Activated CD8-positive, alpha-beta memory T cell treated with anti-CD3 and anti-CD28 coated beads, Interleukin-2, amount 10 ng/mL, durations not matched to agents 7 days and 5 days (primary cell): ENCODE results near the gene CRACR2B. TPM values are rescaled to one million over a fixed set of nuclear protein-coding genes. Genes with fewer than 3 reads are reported as not detected.

Source experiments
- ATAC-seq: fragments of 150-1000 bp; cut with Tn5 transposase; one replicate; pipeline ENCODE4 v1.10.0; 2021; ENCODE audit warnings: moderate library complexity
- CTCF ChIA-PET: fragments of 350-600 bp; sonication (Branson Sonifier 250); formaldehyde crosslinking; loops from one replicate; lab custom pipeline; 2021; ENCODE audit warnings: antibody characterized with exemption; lab: Charles Lee
- DNase-seq: peaks from one replicate; pipeline ENCODE4 v3.0.0-alpha.2; 2020
- H3K27ac Mint-ChIP-seq: one replicate; pipeline ENCODE4 v1.8.0; 2021; ENCODE audit warnings: mild to moderate bottlenecking, mixed read lengths
- H3K27me3 Mint-ChIP-seq: one replicate; pipeline ENCODE4 v1.8.0; 2021; ENCODE audit warnings: mixed read lengths
- H3K36me3 Mint-ChIP-seq: one replicate; pipeline ENCODE4 v1.8.0; 2021; ENCODE audit warnings: mild to moderate bottlenecking, mixed read lengths
- H3K4me1 Mint-ChIP-seq: one replicate; pipeline ENCODE4 v1.8.0; 2021; ENCODE audit warnings: mixed read lengths
- H3K4me3 Mint-ChIP-seq: one replicate; pipeline ENCODE4 v1.8.0; 2021; ENCODE audit warnings: mild to moderate bottlenecking, moderate library complexity, mixed read lengths
- H3K9me3 Mint-ChIP-seq: one replicate; pipeline ENCODE4 v1.8.0; 2022; ENCODE audit warnings: low read depth, mixed read lengths
- total RNA-seq, 2 experiments: library from RNA; stranded (reverse); gene quantifications; one replicate each; pipeline ENCODE4 v1.2.3, GENCODE V29; 2021

The CRACR2B gene
- total RNA-seq, 2 experiments from 2014 or later: 11.3 to 14.1 TPM

GRCh38 chr11:798093-798713 is 29.5 kb upstream of the CRACR2B start, which contains the start of gene SLC25A22:
TSS of gene SLC25A22 (minus strand) at chr11:798281. CDS start at chr11:795006, 3,275 bp downstream.
- peaks cover 16% of the 10 kb centered on the region for H3K4me1 Mint-ChIP-seq
- H3K4me3 Mint-ChIP-seq: peak within 1 kb of the TSS; percentile 85
- H3K27ac Mint-ChIP-seq: peak within 1 kb of the TSS; percentile 84
- H3K9me3 Mint-ChIP-seq: no peaks in the 10 kb centered on the region
- CTCF ChIA-PET: interaction anchor here (1.0 to 1.5 kb wide), 5 partner anchors 11 to 72 kb away, joined by 3 to 4 read pairs (median 3); partner anchors contain the start of gene RPLP2
- ATAC-seq: peak; percentile 60
- H3K36me3 Mint-ChIP-seq: peaks cover 4% of the 10 kb centered on the region
- DNase-seq: peak; percentile 88
- no peaks in the 10 kb centered on the region for H3K27me3 Mint-ChIP-seq

DNA sequence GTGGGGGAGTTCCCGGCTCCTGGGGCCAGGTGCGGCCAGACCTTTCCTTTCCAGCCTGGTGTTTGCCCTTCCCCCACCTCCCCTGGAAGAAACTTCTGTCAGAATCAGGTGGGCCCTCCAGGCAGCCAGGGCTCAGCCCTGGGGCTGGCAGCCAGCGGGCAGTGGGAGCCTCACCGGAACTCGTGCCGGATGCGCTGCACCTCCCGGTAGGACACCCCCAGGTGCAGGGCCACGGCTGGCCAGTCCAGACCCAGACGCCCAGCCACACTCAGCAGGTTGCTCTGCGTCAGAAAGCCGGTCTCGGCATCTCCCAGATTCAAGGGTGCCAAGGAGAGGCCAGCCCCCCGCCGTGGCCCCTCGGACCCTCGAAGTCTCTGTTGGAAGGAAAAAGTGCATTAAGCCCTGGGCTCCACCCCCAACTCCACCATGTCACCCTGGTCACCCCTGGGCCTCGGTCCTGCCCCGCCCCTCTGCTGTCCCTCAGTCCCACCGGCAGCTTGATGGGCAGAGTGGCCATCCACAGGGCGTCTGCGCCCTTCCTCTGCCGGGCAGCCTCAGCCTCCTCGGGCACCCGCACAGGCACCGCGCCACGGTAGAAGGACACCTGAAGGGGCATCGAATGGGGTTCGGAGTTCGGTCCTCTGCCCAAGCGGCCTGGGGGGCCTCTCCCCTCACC is 27.9 kb upstream of the CRACR2B start:
- Mint-ChIP-seq H3K36me3 (peaks cover 4% of the 10 kb centered on the region), H3K9me3 (no peaks in the 10 kb centered on the region), H3K27ac (no peak overlapping the region), H3K27me3 (no peaks in the 10 kb centered on the region), H3K4me1 (peaks cover 18% of the 10 kb centered on the region), H3K4me3 (no peak overlapping the region)
- ATAC-seq: no peak
- no peak for DNase-seq
- CTCF ChIA-PET: interaction anchor here (1.0 to 1.4 kb wide), 2 partner anchors 10 to 51 kb away, joined by 3 to 4 read pairs; partner anchors contain the start of gene CEND1

DNA sequence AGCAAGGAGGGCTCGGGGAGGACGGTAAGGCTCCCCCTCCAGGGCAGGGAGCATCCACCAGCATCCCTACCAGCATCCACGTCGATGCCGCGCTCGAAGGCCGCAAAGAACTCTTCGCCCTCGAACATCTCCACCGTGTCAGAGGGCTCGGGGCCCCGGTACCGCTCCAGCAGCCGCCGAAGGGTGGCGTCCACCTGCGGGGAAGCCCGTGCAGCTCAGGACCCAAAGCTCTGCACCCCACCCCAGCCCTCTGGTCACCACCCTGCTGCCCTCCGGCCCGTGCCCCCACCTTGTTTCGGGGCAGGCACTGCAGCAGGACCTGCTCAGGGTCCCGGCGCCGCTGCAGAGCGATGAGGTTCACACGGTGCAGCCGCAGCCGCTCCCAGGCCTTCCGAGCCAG is 27.2 kb upstream of the CRACR2B start:
- Mint-ChIP-seq H3K4me3 (no peak overlapping the region), H3K27me3 (no peaks in the 10 kb centered on the region), H3K9me3 (no peaks in the 10 kb centered on the region), H3K36me3 (peaks cover 4% of the 10 kb centered on the region), H3K27ac (no peak overlapping the region), H3K4me1 (peaks cover 19% of the 10 kb centered on the region)
- CTCF ChIA-PET: no interaction called here
- DNase-seq: no peak
- ATAC-seq: no peak

- no peak overlapping the region for H3K27ac Mint-ChIP-seq
- CTCF ChIA-PET: interaction anchor here (1.0 kb wide), 1 partner anchor 54 kb away, joined by 3 read pairs; the partner anchor contains the start of gene TALDO1
These were observed 26.5 kb upstream of the CRACR2B start for GRCh38 chr11:801097-801780.

DNA sequence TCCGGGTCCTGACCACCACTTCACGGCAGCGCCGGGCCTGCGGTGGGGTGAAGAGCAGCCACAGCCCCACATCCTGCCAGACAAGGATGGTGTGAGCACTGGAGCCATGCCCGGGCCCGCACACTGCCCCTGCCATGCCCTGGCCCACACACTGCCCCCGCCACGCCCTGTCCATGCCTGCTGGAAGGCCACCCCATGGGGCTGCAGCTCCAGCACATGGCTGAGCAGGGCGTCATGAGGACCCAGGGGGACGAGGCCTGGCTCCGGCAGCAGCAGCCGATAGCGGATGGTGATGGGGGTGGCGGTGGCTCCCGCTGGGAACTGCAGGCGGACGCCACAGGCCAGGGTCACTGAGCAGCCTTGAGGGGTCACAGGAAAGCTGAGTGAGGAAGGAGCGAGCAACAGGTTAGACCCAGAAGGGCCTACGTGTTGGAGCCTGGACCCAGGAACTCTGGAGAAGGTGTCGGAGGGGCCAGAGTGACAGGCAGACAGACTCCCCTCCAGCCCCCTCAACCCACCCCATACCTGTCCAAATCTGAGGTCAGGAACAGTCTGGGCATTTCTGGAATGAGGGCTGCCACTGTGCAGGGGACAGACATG is 25.6 kb upstream of the CRACR2B start:
- no peaks in the 10 kb centered on the region for H3K9me3 Mint-ChIP-seq
- ATAC-seq (no peak), DNase-seq (no peak)
- no peak overlapping the region for H3K4me3 Mint-ChIP-seq
- no peak overlapping the region for H3K27ac Mint-ChIP-seq
- peaks cover 3% of the 10 kb centered on the region for H3K36me3 Mint-ChIP-seq
- peaks cover 16% of the 10 kb centered on the region for H3K4me1 Mint-ChIP-seq
- H3K27me3 Mint-ChIP-seq: no peaks in the 10 kb centered on the region
- CTCF ChIA-PET: interaction anchor here (1.0 to 1.2 kb wide), 2 partner anchors 17 to 55 kb away, joined by 3 to 5 read pairs; partner anchors contain the start of genes PNPLA2 and TALDO1

More at GRCh38 chr11:801097-801780, 26.5 kb upstream of the CRACR2B start:
- Mint-ChIP-seq H3K9me3 (no peaks in the 10 kb centered on the region), H3K27me3 (no peaks in the 10 kb centered on the region), H3K4me3 (no peak overlapping the region), H3K4me1 (peaks cover 21% of the 10 kb centered on the region), H3K36me3 (peaks cover 3% of the 10 kb centered on the region)
- ATAC-seq (no peak), DNase-seq (no peak)

DNA sequence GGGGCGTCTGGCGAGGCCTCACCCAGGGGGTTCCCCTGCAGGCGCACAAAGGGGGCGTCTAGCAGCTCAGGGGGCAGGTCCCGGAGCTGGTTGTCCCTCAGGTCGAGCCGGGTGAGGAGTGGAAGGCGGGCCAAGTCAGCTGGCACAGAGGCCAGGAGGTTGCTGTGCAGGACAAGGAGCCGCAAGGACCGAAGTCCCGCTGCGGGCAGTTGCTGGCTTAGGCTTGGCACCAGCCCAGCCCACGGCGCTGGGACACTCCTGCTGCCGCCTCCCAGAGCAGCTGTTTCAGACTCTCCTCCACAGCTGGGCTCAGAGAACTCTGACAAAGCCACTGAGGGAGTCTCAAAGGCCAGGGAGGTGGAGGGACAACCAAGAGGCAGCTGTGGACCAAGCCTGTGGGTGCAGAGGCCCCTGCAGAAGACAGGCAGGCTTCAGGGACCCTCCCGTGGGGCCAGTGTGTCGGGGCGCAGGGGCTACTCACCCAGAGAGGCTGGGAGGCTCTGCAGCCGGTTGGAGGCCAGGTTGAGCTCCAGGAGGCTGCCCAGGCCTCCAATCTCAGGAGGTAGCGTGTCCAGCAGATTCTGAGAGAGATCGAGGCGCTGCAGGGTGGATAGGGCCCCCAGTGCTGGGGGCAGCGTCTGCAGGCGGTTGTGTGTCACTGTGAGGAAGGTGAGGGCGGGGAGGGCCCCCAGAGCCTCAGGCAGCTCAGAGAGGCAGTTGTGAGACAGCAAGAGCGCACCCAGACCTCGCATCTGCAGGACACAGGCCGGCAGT is 24.8 kb upstream of the CRACR2B start:
- no peaks in the 10 kb centered on the region for H3K27me3 Mint-ChIP-seq

DNA sequence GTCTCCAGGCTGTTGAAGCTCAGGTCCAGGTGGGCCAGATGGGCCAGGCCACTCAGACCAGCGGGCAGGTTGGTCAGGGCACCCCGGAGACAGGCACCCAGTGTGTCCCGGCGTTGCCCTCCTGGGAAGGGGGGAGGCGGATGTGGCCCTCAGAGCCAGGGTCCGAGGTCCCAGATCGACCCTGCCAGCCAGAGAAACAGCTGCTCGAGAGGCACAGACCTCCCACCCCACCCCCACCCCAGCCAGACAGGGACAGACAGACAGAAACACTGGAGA is 24.3 kb upstream of the CRACR2B start:
- no peak overlapping the region for H3K27ac Mint-ChIP-seq
- CTCF ChIA-PET: interaction anchor here (1.2 kb wide), 1 partner anchor 16 kb away, joined by 5 read pairs; the partner anchor contains the start of gene PNPLA2
- H3K27me3 Mint-ChIP-seq: no peaks in the 10 kb centered on the region
- H3K9me3 Mint-ChIP-seq: no peaks in the 10 kb centered on the region
- peaks cover 22% of the 10 kb centered on the region for H3K4me1 Mint-ChIP-seq
- ATAC-seq (no peak), DNase-seq (no peak)
- peaks cover 3% of the 10 kb centered on the region for H3K36me3 Mint-ChIP-seq
- H3K4me3 Mint-ChIP-seq: peak overlapping the region; percentile 81

More for the DNA sequence above, 24.8 kb upstream of the CRACR2B start:
- Mint-ChIP-seq H3K9me3 (no peaks in the 10 kb centered on the region), H3K4me1 (peaks cover 18% of the 10 kb centered on the region), H3K27ac (no peak overlapping the region), H3K4me3 (peak overlapping the region; percentile 43), H3K36me3 (peaks cover 3% of the 10 kb centered on the region)
- DNase-seq: no peak
- no peak for ATAC-seq
- CTCF ChIA-PET: interaction anchor here (1.2 kb wide), 1 partner anchor 17 kb away, joined by 5 read pairs; the partner anchor contains the start of gene PNPLA2

GRCh38 chr11:803770-804598 is 23.7 kb upstream of the CRACR2B start:
- CTCF ChIA-PET: interaction anchor here (1.0 to 1.5 kb wide), 2 partner anchors 28 to 65 kb away, joined by 3 read pairs; no protein-coding TSS in a partner anchor
- Mint-ChIP-seq H3K27me3 (no peaks in the 10 kb centered on the region), H3K4me3 (peak overlapping the region; percentile 81), H3K9me3 (no peaks in the 10 kb centered on the region), H3K4me1 (peaks cover 27% of the 10 kb centered on the region), H3K27ac (peak overlapping the region; percentile 69), H3K36me3 (peaks cover 3% of the 10 kb centered on the region)
- ATAC-seq (no peak), DNase-seq (no peak)

- H3K9me3 Mint-ChIP-seq: no peaks in the 10 kb centered on the region
- CTCF ChIA-PET: interaction anchor here (1.0 to 1.5 kb wide), 2 partner anchors 27 to 66 kb away, joined by 3 read pairs; no protein-coding TSS in a partner anchor
These were observed 23.1 kb upstream of the CRACR2B start for GRCh38 chr11:804599-804964.

GRCh38 chr11:808427-809286 is 19.1 kb upstream of the CRACR2B start:
- DNase-seq (peak; percentile 85), ATAC-seq (no peak)
- Mint-ChIP-seq H3K27ac (peak overlapping the region; percentile 99), H3K27me3 (no peaks in the 10 kb centered on the region), H3K4me3 (peak overlapping the region; percentile 95), H3K36me3 (peaks cover 22% of the 10 kb centered on the region), H3K4me1 (peaks cover 45% of the 10 kb centered on the region), H3K9me3 (no peaks in the 10 kb centered on the region)
- CTCF ChIA-PET: interaction anchor here (0.6 to 3.4 kb wide), 10 partner anchors 9 to 113 kb away, joined by 3 to 17 read pairs (median 4); partner anchors contain the start of genes CD151, DEAF1 and TMEM80

More at GRCh38 chr11:804599-804964, 23.1 kb upstream of the CRACR2B start:
- no peak for ATAC-seq
- Mint-ChIP-seq H3K36me3 (peaks cover 3% of the 10 kb centered on the region), H3K4me3 (peak overlapping the region; percentile 81), H3K27ac (peak overlapping the region; percentile 69), H3K27me3 (no peaks in the 10 kb centered on the region), H3K4me1 (peaks cover 27% of the 10 kb centered on the region)
- DNase-seq: no peak
